GM12872 (cell line): Measurements from ENCODE around the gene C11orf91.

ENCODE experiments used
- CTCF ChIP-seq: IDR thresholded peaks from 3 replicates; pipeline ENCODE4 v1.5.1; 2011; ENCODE audit warnings: low read depth, mild to moderate bottlenecking, low read length, moderate library complexity; ENCODE audit not compliant: insufficient read depth

The C11orf91 gene

DNA sequence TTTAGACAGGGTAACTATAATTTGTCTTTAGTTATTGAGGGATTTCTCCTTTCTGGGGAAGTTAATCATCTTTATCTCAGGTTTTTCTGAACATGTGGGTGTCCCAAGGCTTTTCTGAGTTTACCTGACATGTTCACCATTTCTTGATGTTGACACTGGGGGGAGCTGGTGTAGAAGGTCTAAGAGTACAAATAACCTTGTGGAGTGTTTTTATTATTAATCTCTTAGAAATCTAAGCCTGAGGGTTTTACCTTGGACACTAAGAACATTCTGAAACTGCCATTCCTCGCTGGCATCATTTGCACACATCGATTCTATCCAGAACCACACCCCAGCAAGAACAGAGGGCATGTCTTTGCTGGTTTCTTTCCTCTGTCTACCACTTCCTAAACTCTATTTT is 15.6 kb upstream of the C11orf91 start:
- peak; percentile 41; the same call in 2 of the 3 replicates for TF ChIP-seq CTCF

GRCh38 chr11:33713856-33714398 is 13.3 kb upstream of the C11orf91 start:
- TF ChIP-seq CTCF: no peak

DNA sequence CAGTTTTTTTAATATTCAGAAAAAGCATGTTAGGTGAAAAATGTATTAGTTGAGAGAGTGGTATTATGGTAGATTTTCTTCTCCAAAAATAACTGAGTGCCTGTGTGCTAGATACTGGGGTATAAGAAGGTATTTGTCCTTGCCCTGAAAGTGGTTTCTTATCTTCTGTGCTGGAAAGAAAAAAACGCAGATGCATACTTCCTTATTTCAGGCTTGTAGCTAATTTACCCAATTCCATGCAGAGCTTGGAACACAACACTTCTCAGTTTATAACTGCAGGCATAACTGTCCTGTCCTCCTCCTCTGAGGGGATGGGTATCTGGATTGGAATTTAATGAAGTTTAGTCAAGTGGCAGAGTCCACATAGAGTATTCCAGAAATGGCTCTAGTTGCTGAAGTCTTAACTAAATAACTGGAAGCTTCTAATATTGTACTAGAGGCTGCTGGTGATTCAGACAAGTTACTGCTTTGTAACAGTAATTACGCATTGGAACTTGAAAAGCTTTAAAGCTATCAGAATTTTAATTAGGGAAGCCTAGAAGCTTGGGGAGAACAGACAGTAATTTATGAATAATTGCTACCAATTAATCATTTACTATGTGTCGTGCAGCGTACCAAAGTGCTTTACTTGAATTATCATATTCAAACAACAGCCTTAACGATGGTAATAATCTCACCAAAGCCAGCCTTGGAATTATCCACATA is 12.7 kb upstream of the C11orf91 start:
- TF ChIP-seq CTCF: no peak

GRCh38 chr11:33712436-33712835 is 11.8 kb upstream of the C11orf91 start:
- TF ChIP-seq CTCF: no peak

GRCh38 chr11:33709466-33709865 is 8.8 kb upstream of the C11orf91 start:
- no peak for TF ChIP-seq CTCF

- TF ChIP-seq CTCF: no peak
Observed at GRCh38 chr11:33708985-33709384, 8.4 kb upstream of the C11orf91 start.

GRCh38 chr11:33706966-33707365 is 6.3 kb upstream of the C11orf91 start:
- no peak for TF ChIP-seq CTCF

GRCh38 chr11:33706546-33706945 is 5.9 kb upstream of the C11orf91 start:
- no peak for TF ChIP-seq CTCF
